ENCODE measurements around the gene PLCB2.

GRCh38 chr15:40344631-40345120 is 36.9 kb upstream of the PLCB2 start:
- TF ChIP-seq POLR2A (IDR thresholded peaks at IDR 0.05; ENCODE audit: low read depth, low read length) (no peak), TAF1 (IDR thresholded peaks at IDR 0.05; ENCODE audit: borderline replicate concordance, low read depth, low read length) (no peak), POLR2AphosphoS5 (IDR thresholded peaks at IDR 0.05; ENCODE audit: low read depth, low read length) (no peak)

All from GM12892 (cell line).